Activated CD4-positive, alpha-beta T cell treated with anti-CD3 and anti-CD28 coated beads for 1 hour (primary cell): ENCODE data around the gene GATA2.

ENCODE experiments used
- DNase-seq: peaks from one replicate; pipeline ENCODE4 v3.0.0-alpha.2; 2020

GATA2 gene

DNA sequence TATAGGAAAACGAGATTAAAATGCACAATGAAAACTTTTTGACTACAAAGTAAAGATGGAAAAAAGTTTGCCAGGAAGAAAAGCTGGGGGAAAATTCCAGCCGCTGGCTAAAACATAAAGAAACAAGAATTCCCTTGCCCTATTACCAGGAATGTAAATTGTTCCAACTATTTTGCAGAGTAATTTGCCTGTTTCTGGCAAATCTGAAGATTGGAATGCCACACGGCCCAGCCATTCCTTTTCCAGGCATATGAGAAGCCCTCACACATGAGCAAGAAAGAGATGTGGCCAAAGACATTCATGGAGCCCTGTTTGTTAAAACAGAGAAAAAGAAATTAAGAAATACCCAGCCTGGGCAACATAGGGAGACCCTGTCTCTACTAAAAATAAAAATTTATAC is 8.4 kb upstream of the GATA2 start:
- DNase-seq: no peak

DNA sequence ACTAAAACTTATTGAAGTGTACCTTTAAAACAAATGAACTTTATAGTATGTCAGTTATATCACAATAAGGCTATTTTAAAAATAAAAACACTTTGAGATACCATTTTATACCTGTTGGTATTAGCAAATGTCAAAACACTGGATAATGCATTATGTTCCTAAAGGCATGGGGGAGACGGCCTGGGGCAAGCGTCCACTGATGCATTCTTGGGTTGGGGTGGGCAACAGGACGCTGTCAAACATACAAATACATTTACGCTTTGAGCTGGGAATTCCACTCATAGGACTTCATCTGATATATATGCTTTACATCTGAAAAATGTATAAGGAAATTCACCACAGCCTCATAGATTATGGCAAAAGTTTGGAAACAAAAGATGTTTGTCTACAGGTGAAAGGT is 7.6 kb upstream of the GATA2 start:
- no peak for DNase-seq

DNA sequence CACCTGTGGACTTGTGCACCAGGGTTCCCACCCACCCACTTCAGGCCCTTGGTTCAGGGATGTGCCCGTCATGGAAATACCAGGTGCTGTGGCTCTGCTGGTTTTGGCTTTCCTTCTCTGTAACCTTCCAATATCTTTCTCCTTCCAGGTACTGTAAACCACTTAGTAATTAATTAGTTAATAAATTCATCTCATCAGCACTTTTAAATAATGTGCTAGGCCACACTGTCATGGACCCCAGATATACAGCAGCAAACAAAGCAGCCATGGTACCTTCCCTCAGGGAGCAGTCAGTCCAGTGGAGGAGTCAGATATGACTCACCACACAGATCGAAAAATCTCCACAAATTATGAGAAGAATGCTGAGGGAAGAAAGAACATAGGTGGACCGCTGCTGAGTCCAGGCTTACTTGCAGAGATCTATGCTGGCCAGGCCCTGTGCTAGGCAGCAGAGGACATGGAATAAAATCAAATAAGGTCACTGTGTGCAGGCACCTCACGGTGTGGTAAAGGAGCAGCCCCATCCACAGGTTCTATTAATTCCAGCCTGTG is 6.8 kb upstream of the GATA2 start:
- no peak for DNase-seq

DNA sequence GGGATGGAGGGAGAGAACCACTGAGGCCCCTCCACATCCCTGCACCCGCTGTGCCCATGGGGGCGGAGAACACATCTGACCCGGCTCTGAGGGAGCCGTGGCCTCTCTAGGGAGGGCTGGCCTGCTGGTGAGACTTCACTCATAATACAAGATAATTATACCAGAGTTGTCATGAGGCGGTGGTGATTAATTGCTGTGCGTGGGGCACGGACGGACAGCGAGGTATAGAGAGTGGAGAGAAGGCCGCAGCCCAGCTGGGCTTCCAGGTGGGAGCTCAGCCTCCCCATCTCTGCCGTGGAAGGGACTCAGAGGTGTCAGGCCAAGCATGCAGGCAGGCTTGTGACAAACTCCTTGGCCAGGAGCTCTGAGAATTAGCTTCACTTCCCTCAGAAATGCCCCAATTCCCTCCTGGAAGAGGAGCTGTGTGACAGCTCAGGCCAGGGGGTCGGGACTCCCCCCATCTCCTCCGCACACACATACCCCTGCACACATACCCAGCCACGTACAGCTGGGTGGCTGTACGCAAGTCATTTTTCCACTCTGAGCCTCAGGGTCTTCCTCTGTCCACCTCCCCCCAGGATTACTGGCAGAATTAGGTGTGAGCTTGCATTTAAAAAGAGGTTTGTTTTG is 6.0 kb upstream of the GATA2 start:
- no peak for DNase-seq

DNA sequence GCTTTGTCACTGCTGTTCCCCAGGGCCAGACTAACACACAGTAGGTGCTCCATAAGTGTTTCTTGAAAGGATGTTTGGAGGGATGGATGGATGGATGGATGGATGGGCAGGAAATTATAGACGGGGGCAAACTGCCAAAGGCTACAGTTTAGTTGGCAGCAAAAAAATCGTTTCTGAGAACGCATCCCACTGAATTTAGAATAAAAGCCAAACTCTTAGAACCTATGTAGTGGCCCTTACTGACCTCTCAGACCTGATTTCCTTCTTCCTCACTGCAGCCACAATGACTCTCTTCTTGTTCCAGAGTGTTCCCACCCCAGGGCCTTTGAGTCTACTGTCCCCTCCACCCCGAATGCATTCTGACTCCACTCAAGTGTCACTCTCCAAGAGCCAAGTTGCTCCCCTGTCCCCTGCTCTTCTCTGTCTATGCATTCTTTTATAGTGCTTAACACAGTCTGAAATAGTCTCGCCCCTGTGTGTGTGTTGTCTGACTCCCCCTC is 5.2 kb upstream of the GATA2 start:
- no peak for DNase-seq

DNA sequence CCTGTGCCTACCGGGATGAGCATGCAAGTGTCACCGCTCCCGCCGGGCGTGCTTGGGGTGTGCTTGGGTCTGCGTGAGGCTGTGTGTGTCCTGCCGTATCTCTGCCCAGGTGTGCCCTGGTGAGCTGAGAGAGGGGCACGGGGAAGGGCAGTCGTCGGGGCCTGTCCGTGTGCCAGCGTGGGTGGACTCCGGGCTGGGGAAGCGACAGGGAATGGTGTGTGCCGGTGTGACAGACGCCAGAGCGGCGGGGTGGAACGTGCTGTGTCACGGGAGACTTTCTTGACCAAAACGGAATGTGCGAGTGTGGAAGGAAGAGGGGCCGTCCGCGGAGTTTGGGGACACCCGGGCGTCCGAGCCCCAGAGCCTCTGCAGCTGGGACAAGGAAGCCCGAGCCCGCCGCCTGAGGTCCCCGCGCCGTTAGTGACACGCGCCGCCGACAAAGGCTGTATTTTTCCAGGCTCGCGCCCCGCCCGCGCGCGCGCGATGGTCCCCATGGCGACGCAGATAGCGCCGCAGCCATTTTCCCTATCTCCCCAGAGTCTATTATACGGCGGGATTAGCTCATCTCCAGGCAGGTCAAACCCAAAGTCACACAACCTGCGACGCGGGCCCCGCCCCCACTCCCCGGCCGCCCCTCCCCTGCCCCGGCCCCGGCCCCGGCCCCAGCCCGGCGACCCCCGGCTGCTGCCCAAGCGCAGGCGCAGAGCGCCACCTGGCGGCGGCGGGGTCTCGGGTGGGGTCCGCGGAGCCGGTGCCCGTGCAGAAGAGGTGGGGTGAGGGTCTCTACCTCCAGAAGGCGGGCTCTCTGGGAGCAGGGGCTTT is 4.5 kb upstream of the GATA2 start:
- peak; percentile 56 for DNase-seq

DNA sequence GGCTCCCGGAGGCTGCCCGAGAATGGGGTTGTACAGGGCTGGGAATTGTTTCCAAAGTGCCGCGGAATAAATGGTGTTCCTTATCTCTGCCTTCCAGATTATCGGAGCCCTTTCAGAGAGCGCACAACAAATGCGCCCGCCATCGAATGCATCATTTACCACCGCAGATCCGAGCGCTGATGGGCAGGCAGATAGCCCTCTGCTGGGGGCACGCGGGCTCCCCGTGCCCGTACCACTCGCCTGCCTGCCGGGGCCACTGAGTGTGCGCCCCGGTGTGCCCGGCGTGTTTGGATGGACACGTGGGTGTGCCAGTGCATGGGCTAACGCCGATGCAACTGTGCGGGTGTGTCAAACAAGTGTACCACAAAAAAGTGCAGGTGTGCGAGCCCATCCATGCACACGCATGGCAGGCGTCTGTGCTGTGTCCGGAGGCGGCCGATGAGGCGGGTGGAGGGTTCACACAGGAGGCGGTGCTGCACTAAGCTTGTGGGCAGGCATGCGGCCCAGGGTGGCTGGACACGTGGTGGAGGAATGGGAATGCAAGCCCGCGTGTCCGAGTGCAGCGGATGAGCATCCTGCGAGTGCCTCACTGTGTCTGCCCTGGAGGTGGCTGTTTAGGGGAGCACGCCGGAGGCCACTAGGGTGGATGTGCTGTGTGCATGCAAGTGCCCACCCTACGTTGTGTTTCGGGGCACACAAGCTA is 3.8 kb upstream of the GATA2 start:
- DNase-seq: no peak

DNA sequence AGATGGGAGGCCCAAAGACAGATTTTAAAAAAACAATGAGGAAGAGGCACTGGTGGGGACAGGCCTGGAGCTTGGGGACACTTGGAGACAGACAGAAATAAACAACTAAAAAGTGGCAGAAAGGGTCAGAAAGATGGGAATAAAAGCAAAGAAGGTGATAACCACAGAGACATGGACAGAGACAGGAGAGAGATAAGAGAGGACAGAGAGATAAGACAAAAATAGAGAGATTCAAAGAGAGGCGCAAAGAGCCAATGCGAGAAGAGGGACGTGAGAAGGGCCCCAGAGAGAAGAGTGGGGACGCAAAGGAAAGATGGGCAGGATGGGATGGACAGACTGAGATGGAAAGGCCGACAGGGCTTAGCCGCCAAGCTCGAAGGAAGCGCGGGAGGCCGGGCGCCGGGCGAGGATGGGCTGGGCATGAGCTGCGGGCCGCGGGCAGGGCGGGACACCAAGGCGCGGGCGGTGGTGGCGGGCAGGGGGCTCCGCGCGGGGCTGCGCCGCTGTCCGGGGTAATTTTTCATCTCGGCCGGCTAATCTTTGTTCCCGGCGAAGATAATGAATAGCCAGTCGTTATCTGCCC is 3.1 kb upstream of the GATA2 start:
- DNase-seq: no peak

DNA sequence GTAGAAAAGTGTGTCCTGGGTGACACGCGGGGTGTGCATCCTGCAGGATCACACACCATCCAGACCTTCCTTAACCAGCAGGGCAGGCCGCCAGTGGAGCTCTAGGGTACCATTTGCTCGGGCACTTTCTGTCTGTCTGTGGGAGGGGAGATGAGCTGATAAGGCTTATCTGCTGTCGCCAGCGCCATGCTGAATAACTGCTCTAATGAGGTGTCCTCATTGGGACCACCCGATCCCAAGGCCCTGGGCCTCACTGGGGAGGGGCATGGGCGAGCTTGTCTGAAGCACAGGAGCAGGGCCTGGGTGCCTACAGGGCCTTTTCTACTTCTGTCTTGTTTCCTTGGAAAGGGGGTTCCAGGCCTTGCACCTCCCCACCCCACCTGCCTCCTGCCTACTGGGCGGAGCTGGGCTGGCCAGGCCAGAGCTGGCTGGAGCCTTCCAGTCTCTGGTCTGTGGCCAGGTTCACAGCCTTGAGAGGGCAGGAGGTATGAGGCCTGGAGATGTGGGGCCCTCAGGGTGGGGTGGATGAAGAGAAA is 2.5 kb upstream of the GATA2 start:
- no peak for DNase-seq

DNA sequence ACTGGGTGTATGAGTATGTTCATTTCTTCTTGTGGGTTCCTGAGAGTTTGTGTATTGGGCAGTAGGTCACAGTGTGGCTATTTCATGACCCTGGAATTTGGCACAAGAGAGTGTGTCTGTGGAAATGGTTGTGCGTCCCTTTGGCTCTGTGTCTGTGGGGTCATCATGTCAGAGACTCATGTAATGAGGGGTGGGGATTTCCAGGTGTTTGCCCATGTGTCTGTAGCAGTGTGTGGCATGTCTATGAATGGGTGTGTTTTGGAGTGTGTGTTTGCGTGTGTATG is 1.3 kb upstream of the GATA2 start:
- no peak for DNase-seq

DNA sequence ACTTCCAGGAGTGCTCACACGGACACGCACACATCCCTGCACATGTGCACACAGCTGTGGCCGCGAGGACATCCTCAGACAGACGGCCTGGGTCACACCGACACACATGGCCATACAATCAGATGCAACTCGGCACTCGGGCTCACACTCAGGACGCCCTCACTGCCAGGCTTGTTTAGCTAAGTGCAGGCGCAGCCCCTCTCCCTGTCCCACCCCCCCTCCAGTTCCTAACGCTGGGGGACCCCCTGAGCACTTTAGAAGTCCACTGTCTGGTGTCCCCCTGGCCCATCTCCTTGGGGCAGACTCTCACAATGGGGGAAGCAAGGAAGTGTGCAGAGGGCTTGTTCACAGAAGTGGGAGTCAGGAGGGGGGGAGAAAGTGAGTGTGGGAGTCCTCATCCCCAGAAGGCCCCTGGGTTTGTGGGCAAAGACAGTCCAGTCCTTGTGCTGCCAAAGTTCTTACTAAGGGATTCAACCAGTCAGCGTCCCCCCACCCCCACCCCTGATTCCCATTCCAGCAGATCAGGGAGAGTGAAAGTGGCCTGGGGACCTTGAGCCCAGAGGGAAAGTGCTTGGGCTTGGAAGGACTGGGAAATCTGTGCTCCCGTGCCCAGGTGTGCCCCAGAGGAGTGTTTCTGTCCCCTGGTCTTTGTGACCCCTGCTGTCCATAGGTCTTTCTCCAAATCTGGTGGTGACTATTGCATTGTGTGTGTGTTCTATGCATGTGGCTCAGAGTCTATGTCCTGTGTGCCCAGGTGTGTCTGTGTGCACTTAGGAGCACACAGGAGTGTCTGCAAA is 767 bp upstream of the GATA2 start:
- DNase-seq: no peak

DNA sequence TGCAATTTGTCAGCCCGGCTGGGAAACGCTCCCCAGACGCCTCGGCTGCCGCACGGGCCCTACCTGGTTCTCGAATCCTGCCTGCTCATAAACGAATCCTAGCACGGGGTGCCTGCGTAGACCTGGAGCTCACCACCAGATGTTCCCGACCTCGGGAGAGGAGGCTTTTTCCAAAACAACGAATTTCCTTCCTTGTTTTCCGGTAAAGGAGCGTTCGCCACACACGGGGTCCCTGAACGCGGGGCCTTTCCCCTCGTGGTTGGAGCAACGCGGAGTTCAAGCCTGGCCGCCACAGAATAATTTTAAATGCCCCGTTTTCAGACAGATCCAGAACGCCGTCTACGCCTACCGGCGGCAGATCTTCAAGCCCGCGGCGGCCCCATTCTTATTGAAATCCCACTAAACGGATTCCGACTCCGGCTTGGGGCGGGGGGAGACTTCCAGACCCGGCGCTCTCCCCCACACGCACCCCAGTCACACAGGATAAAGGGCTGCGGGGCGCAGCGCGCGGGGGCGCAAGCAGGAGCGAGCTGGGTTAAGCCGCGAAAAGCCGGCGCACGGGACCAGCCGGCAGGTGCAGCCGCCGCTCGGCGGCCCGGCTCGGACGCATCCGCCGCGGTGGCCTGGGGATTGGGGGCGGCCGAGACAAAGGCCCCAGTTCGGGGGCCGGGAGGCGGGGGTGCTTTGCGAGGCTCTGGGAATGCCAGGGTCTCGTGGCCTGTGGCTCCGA is 895 bp downstream of the GATA2 start:
- DNase-seq: no peak

DNA sequence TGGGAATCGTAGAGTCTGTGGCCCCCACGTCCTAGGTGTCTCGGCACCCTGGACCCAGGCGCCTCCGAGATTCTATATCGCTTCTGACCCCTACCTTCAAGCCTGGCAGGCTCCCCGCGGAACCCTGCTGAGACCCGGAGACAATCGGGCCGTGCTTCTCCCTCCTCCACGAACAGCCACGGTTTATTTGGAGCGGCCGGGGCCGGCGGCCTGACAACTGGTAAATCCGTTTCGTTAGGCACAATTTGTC is 1.4 kb downstream of the GATA2 start:
- DNase-seq: no peak

DNA sequence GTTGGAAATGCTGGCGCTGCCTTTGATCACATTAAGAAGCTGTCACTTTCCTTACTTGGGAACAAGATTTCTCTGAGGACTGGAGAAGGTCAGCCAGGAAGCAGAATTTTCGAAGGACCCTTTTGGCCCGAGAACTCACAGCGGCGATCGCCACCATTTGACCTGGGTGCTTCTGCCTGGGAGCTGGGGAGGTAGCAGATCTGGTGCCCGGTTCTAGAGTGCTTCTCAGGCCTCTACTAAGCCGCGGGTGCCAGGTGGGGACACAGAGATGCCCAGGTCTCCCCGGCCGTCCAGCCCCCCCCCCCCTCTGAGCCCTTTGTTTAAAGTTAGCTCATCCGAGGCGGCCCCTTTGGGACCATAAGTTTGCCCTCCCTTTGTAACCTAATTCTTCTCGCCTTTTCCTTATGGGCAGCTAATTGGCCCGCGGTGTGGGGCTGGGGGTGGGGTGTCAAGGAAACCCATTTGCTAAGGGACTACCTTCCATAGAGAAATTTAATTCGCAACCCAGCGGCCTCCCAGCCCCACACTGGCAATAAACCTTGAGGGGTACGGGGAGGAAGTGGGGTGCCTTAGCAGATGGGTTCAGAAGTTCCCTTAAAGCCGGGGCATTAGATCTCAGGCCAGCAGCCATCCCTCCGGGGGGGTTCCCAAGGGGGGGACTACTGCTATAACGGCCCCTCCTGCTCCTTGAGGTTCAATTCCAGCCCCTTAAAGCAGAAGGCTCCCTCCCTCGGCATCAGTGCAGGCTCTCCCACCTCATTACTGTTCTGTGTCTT is 1.9 kb downstream of the GATA2 start:
- DNase-seq: no peak

DNA sequence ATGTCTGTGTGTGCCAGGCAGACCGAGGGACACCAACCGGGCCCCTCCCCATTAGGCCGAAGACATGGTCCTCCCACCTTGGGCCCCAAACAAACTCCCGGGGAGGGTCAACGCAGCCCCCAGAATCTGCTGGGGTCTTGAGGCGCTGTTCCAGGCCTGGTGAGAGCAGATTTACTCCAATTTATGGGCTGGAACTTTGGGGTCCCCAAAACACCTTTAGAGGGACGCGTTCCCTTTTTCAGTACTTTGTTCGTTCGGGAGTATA is 2.4 kb downstream of the GATA2 start:
- DNase-seq: no peak

DNA sequence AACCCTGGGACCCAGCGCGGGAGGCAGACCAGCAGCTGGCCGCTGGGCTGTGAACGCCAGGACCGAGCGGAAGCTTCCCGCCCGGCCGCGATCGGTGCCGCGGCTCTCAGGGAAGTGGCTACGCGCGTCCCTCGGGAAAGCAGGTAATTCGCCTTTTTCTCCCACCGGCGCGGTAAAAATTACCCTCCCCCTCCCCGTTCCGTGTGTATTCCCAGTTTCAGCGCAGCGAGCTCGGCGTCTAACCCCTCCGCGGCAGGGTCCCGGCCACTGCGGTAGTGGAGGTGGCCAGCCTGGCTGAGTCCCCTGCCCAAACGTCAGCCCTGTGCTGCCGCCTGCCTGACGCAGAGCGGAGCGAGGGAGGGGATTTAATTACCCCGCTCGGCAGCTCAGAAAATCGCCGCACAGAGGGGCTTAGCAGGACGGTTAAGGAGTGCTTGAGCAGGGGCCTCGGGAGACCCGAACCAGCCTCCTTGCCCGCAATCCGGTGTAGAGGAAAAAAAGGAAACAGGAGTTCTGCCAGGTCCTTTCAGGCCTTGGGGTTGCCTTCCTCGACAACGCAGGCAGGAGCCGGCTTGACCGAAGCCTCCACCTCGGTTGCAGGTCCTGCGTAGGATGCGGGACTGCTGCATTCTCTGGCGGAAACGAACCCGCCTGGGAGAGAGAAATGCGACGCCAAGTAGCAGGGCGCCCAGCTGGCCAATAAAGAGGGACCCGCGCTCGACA is 2.9 kb downstream of the GATA2 start:
- no peak for DNase-seq

DNA sequence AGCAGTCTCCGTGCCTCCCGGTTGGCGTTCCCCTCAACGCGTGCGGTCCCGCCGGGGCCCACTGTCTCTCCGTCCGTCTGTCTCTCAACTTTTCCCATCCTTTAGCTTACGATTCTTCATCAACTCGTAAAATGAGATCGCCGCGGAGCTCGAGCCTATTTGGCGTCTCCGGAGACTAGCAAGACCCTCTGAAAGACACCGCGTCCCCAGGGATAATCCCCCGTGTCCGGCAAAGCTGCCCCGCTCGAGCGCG is 3.4 kb downstream of the GATA2 start:
- no peak for DNase-seq

DNA sequence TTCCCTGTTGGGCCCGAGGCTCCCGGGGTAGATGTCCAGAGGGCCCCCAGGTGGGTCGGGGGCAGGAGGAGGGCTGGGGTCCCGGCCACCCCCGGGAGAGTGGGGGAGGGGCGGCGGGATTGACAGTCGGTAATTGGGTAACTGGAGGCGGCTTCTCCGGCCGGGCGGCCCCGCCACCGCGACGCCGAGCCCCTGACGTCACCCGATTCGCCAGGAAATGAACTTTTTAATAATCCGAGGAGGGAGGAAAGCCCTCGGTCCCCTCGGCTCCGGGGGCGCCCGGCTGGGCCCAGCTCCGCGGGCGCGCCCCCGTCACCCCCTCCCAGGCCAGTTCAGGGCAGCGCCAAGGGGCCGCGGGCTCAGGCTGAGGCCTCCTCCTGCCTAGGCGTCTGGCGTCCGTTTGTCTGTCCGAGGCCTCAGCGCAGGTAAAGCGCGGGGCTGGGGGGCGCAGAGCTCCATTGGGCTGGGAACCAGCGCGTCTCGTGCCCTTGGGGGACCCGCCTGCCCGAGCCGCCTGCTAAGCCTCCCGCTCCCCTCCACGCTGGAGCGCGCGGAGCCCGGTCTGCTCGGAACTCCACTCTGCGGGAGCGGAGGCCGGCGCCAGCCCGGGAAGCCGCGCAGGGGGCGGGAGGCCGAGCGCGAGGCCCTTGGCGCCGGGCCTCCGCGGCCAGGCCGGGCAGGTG is 3.9 kb downstream of the GATA2 start:
- DNase-seq: no peak

DNA sequence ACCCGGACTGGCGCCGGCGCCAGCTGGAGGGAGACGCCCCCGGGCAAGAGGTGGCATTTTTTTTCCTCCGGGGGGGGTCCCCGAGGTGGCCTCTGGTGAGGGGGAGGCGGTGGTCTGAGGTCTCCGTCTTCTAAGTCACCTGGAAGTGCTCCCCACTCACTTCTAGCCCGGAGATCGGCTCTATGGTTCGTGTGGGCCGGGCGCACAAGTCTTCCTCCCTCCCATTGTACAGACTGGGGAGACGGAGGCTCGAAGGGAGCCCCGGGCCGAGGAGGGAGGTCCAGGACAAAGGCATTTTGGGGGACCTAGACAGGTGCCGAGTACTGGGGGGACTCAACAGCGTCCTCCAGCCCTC is 4.4 kb downstream of the GATA2 start:
- DNase-seq: no peak

DNA sequence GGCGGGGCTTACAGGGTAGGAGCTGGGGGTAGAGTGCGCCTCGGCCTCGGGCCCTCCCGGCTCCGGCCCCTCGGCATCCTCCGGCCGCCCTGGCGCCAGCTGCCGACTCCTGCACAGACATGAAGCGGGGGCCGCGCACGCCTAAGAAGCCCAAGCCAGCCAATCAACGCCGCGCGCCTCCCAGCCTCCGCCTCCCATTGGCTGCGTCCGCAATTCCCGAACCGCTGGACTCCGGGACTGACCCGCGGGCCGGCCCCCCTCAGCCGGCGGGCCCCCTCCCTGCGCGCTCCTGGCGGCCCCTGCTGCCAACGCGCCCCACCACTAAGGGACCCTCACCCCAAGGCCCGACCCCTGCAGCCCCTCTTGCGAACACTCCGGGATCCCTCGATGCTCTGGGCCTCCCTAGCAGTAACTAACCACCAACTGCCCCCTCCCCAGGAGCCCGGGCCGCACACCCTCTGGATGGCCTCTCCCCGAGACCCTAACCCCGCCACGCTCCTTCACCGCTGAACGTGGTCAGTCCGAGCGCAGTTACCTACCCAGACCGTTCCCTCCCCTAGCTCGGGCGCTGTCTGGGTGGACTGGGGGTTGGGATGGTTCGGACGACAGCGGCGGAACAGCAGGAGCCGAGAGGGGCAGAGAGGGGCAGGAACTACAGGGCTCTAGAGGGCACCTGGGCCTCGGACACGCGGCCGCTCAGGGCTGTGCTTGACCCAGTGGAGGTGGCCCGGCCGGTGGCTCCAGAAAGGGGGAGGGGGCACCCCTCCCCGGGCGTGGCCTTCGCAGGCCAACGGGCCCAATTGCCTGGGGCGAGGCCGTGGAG is 5.0 kb downstream of the GATA2 start:
- DNase-seq: no peak
